ENCODE measurements around the gene OR6J1.

OR6J1 gene

DNA sequence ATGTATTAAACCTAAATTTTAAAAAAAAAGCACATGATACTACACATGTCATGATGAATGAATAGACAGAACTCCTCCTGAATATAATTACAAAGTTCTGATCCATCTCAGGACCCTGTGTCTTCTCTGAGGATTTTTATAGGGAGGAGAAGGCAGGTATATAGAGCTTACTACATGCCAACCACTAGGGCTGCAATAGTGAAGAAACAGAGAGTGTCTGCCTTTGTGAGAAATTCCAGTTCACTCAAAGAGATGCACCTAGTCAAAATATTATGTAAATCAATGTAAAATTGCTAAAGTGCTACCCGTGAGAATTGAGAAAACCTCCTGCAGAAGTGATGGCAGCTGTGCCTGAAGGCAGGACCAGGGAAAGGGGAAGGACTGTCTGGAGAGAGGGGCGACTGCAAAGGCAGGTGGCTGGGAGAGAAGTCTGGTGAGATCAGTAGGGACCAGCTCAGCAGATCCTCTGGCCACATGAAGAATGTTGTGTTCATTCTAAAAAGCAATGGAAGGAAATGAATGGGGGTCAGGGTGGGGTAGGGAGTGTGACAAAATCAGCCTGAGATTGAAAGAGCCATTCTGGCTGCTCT is 31.0 kb downstream of the OR6J1 start:
- Histone ChIP-seq H3K36me3 (peaks cover 35 to 43% (median 39%) of the 10 kb centered on the region in 3 donors), H3K27ac (peak overlapping the region; percentile 55 to 65), H3K4me3 (no peak overlapping the region), H3K27me3 (no peaks in the 10 kb centered on the region), H3K9me3 (no peaks in the 10 kb centered on the region), H3K4me1 (peaks cover 0 to 22% (median 14%) of the 10 kb centered on the region in 4 donors)
- intact Hi-C loops (cut with DNase I; ENCODE audit: low total_unique reads), result no loop called here
- no peak for DNase-seq
- TF ChIP-seq, protein P1, sequence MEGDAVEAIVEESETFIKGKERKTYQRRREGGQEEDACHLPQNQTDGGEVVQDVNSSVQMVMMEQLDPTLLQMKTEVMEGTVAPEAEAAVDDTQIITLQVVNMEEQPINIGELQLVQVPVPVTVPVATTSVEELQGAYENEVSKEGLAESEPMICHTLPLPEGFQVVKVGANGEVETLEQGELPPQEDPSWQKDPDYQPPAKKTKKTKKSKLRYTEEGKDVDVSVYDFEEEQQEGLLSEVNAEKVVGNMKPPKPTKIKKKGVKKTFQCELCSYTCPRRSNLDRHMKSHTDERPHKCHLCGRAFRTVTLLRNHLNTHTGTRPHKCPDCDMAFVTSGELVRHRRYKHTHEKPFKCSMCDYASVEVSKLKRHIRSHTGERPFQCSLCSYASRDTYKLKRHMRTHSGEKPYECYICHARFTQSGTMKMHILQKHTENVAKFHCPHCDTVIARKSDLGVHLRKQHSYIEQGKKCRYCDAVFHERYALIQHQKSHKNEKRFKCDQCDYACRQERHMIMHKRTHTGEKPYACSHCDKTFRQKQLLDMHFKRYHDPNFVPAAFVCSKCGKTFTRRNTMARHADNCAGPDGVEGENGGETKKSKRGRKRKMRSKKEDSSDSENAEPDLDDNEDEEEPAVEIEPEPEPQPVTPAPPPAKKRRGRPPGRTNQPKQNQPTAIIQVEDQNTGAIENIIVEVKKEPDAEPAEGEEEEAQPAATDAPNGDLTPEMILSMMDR (IDR thresholded peaks at IDR 0.05), result no peak

DNA sequence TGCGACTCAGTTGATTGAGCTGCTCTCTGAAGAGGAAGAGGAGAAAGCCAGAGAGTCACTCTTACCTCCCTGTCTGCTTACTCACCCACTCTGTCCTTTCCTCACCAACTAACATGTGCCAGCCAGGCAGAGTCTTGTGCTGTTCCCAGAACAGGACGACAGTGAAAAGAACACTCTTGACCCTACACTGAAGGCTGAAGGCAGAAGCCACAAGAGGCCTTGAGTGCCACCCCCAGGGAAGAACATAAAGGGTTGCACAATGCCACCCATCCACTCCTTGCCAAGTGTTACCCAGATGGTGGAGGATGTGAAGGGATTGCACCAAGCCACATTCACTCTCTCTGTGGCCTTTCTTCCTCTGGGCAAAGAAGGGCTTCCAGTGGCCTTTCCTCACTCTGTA is 33.2 kb downstream of the OR6J1 start:
- TF ChIP-seq, protein P1 (IDR thresholded peaks at IDR 0.05), result no peak
- no peaks in the 10 kb centered on the region for H3K9me3 ChIP-seq
- no peak overlapping the region for H3K4me3 ChIP-seq
- intact Hi-C loops (cut with DNase I; ENCODE audit: low total_unique reads), result no loop called here
- H3K27ac ChIP-seq, result no peak overlapping the region
- no peaks in the 10 kb centered on the region for H3K27me3 ChIP-seq
- peaks cover 0 to 22% (median 14%) of the 10 kb centered on the region in 4 donors for H3K4me1 ChIP-seq
- DNase-seq, result no peak
- H3K36me3 ChIP-seq, result peaks cover 58 to 66% (median 62%) of the 10 kb centered on the region in 3 donors

DNA sequence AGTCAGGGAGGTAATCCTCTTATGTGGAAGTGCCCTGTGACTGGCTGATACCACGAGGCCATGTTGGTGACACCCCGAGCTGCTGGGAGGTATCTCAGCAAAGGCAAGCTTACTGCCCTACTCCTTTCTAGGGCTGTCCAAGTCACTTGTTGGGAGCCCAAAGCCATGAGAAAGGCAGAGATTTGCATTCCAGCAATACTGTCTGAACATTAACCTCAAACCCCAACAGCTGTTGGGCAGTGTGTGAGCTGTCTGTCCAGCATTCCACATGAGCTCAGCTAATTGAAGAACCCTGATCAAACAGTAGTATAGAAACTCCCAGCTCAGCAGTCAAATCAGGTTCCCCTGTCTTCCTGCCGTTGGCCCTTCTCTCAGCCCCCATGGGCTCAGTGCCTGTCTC is 36.9 kb downstream of the OR6J1 start:
- Histone ChIP-seq H3K27ac (no peak overlapping the region), H3K9me3 (no peaks in the 10 kb centered on the region), H3K36me3 (peaks cover 94 to 100% (median 99%) of the 10 kb centered on the region in 3 donors), H3K27me3 (no peaks in the 10 kb centered on the region), H3K4me1 (peaks cover 0 to 2% (median 0%) of the 10 kb centered on the region in 4 donors), H3K4me3 (no peak overlapping the region)
- no peak for DNase-seq
- intact Hi-C loops (cut with DNase I; ENCODE audit: low total_unique reads), result no loop called here
- TF ChIP-seq, protein P1 (IDR thresholded peaks at IDR 0.05), result no peak

DNA sequence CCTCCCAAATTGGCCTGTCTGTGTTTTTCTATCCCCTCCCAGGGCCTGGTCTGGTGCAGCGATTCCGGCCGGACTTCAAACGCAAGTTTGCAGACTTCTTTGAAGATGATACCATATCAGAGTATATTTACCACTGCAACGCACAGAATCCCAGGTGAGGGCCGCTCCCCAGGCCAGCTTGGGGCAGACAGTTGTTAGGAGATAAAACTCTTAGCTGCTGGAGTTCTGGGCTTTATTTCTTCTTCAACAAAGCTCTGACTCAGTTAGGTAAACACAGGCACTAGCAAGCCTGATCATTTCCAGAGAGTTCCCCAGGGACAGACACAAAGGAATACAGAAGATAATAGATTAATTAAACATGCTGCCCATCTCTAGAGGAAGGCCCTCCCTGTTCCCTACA is 37.8 kb downstream of the OR6J1 start:
- Histone ChIP-seq H3K4me3 (no peak overlapping the region), H3K9me3 (no peaks in the 10 kb centered on the region), H3K36me3 (peaks cover 98 to 100% (median 100%) of the 10 kb centered on the region in 3 donors), H3K27me3 (no peaks in the 10 kb centered on the region), H3K27ac (no peak overlapping the region), H3K4me1 (peaks cover 0 to 4% (median 0%) of the 10 kb centered on the region in 4 donors)
- TF ChIP-seq, protein P1 (IDR thresholded peaks at IDR 0.05), result no peak
- intact Hi-C loops (cut with DNase I; ENCODE audit: low total_unique reads), result no loop called here
- no peak for DNase-seq

DNA sequence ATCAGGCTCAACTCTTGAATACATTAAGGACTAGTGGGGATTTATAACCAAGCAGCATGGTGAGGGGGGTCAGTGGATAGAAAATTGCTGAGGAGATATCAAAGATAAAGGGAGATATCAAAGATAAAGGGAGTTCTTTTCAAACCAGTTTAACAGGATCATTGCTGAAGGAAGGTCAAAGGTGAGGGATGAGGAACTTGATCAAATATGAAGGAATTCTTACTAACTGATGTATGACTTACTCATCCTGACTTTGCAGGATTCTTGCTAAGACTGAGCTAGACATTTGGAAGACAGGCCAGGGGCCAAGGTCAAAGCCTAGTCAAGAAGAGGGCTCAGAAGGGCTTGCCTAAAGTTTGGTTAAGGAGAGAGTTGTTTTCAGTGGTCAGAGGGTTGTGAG is 41.3 kb downstream of the OR6J1 start:
- DNase-seq, result no peak
- Histone ChIP-seq H3K4me3 (no peak overlapping the region), H3K27ac (no peak overlapping the region), H3K36me3 (peaks cover 64 to 66% (median 65%) of the 10 kb centered on the region in 3 donors), H3K4me1 (peaks cover 0 to 26% (median 15%) of the 10 kb centered on the region in 4 donors), H3K27me3 (no peaks in the 10 kb centered on the region), H3K9me3 (no peaks in the 10 kb centered on the region)
- TF ChIP-seq, protein P1 (IDR thresholded peaks at IDR 0.05), result no peak
- intact Hi-C loops (cut with DNase I; ENCODE audit: low total_unique reads), result no loop called here

Measured in tibial artery (tissue), 4 donors.